HepG2 (cell line): ENCODE results near the gene TRPT1. TPM values are rescaled to one million over a fixed set of nuclear protein-coding genes. Genes with fewer than 3 reads are reported as not detected.
A peak's percentile ranks its signal among the peaks of the same experiment; 100 is the strongest.

Experiments used
- AHR ChIP-seq: IDR thresholded peaks from 2 replicates; pipeline ENCODE4 v1.6.1; 2018; ENCODE audit warnings: missing genetic modification reagents, missing compliant biosample characterization
- CREM ChIP-seq, 2 experiments: sonication (generic) in 1 of 2; formaldehyde crosslinking in 1 of 2; IDR thresholded peaks; 2 replicates each; pipeline versions ENCODE4 v1.4.0 to v1.6.1; 2016 to 2020; ENCODE audit warnings: antibody characterized with exemption in 1 of 2, mild to moderate bottlenecking in 1 of 2, missing genetic modification reagents in 1 of 2
- FOXA3 ChIP-seq: IDR thresholded peaks from 2 replicates; pipeline ENCODE4 v1.6.1; 2016; ENCODE audit warnings: missing genetic modification reagents, missing compliant biosample characterization
- GABPA ChIP-seq, 2 experiments: IDR thresholded peaks; 2 replicates each; pipeline ENCODE4 v1.6.1; 2011 to 2016; ENCODE audit warnings: low read depth in 2 of 2, low read length in 1 of 2, missing biosample characterization in 1 of 2, missing genetic modification characterization in 1 of 2
- GLI4 ChIP-seq: sonication (generic); formaldehyde crosslinking; IDR thresholded peaks from 2 replicates; pipeline ENCODE4 v1.5.1; 2020; ENCODE audit warnings: missing genetic modification reagents, mild to moderate bottlenecking, moderate library complexity, borderline replicate concordance
- KMT2A ChIP-seq: sonication (generic); formaldehyde crosslinking; IDR thresholded peaks from 2 replicates; pipeline ENCODE4 v1.4.0; 2020; ENCODE audit warnings: missing genetic modification reagents
- LRRFIP1 ChIP-seq: sonication (generic); formaldehyde crosslinking; conservative IDR thresholded peaks from 2 replicates; pipeline ENCODE4 v1.4.0; 2020; ENCODE audit warnings: missing genetic modification reagents
- MBD4 ChIP-seq: IDR thresholded peaks from 2 replicates; pipeline ENCODE4 v1.6.1; 2012; ENCODE audit warnings: low read length, inconsistent platforms, borderline replicate concordance
- MIER3 ChIP-seq: IDR thresholded peaks from 2 replicates; pipeline ENCODE4 v1.6.1; 2016; ENCODE audit warnings: missing compliant biosample characterization, borderline replicate concordance
- ZHX1 ChIP-seq: sonication (generic); formaldehyde crosslinking; IDR thresholded peaks from 2 replicates; pipeline ENCODE4 v1.8.1; 2022; ENCODE audit warnings: low read depth, mild to moderate bottlenecking, missing genetic modification reagents
- ZNF205 ChIP-seq: IDR thresholded peaks from 2 replicates; pipeline ENCODE4 v1.6.1; 2018; ENCODE audit warnings: missing biosample characterization, missing genetic modification reagents
- ZNF253 ChIP-seq: sonication (generic); formaldehyde crosslinking; IDR thresholded peaks from 2 replicates; pipeline ENCODE4 v1.8.0; 2022; ENCODE audit warnings: mild to moderate bottlenecking, missing genetic modification reagents, borderline replicate concordance
- ZNF510 ChIP-seq: sonication (generic); formaldehyde crosslinking; IDR thresholded peaks from 2 replicates; pipeline ENCODE4 v1.4.0; 2020; ENCODE audit warnings: low read depth, mild to moderate bottlenecking, missing genetic modification reagents
- ZNF562 ChIP-seq: sonication (generic); formaldehyde crosslinking; IDR thresholded peaks from 2 replicates; pipeline ENCODE4 v1.8.0; 2022; ENCODE audit warnings: missing genetic modification reagents, borderline replicate concordance
- ZNF768 ChIP-seq: sonication (generic); formaldehyde crosslinking; IDR thresholded peaks from 2 replicates; pipeline ENCODE4 v1.4.0; 2020; ENCODE audit warnings: missing genetic modification reagents
- polyA plus RNA-seq, 8 experiments: library from polyadenylated mRNA; depleted of rRNA in 3 of 8; stranded (reverse) in 7 of 8; unstranded in 1 of 8; fragments of >200 nt; fragmentation: Illumina TruSeq in 4 of 8; extraction: Trizol in 4 of 8; gene quantifications; 2 replicates each; pipeline versions ENCODE4 v1.2.1 to v1.2.3, GENCODE V29; 2011 to 2016; ENCODE audit warnings: low read depth in 4 of 8, missing spikeins in 1 of 8, mixed read lengths in 1 of 8; ENCODE audit not compliant: insufficient read depth in 1 of 8
- total RNA-seq, 5 experiments: library from RNA; depleted of rRNA; stranded (reverse); fragments of >200 nt; fragmentation: Illumina TruSeq; extraction: Trizol; gene quantifications; 2 replicates each; pipeline ENCODE4 v1.2.3, GENCODE V29; 2016; ENCODE audit warnings: low read depth in 1 of 5
- TF ChIP-seq, protein P1 (sequence below): IDR thresholded peaks from 2 replicates; pipeline ENCODE4 v1.6.1; 2012; ENCODE audit warnings: low read depth, low read length, improper control_type of control experiment

Gene TRPT1
- total and polyA plus RNA-seq, 2 of the 13 experiments (the other 11 are each of a cell fraction or from before 2014, with no cell fraction given), result 24.8 to 40.7 TPM

DNA sequence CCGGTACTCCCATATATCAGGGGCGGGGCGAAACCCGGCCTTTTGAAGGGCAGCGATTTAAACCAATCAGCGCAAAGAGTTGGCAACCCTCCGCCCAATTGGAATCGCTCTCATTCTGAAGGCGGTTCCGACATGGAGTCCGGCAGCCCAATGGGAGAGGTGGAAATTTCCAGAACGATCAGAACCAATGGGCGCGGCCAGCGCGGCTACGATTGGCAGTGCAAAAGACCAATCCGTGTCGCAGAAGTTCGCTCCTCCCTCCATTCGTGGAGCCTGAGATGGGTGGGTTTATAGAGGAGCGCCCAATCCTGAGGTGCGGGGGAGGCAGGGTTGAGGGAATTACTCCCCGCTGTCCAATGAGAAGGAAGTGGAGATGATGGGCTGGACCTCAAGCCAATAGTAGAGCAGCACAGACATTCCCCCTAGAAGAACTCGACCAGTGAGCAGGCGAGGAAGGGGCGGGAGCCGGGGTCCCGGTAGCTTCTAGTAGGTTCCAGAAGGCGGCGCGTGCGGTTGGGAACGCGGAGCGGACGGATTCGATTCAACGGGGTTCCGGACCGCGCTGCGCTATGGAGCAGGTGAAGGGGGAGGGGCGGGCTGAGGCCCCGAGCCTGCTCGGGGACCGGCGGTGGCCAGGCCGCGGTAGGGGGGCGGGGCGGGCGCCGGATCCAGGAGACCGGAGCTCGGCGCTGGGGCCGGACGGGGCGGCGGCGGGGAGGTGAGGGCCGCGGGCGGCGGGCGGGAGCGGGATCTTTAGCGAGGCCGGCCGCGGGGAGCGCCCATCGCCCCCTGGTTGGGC is 40.1 kb downstream of the TRPT1 start, which contains the start of gene STIP1 (continued):
- peak; percentile 33 for TF ChIP-seq FOXA3 (CRISPR knock-in tag)
- TF ChIP-seq LRRFIP1, result no peak
- 0 out of 2 replicates have a peak, but pooled peaks have one; percentile 59 for TF ChIP-seq AHR (CRISPR knock-in tag)
- TF ChIP-seq GLI4 (CRISPR knock-in tag), result no peak
- TF ChIP-seq ZNF768 (CRISPR knock-in tag), result 0 out of 2 replicates have a peak, but pooled peaks have one; percentile 48
- TF ChIP-seq MBD4, result no peak
- peak; percentile 42; the same call in 1 of the 2 replicates for TF ChIP-seq KMT2A (CRISPR knock-in tag)
- peak; percentile 44; the same call in 1 of the 2 replicates for TF ChIP-seq GABPA (IDR thresholded peaks at IDR 0.05; ENCODE audit: low read depth, low read length)
- TF ChIP-seq GABPA (CRISPR knock-in tag; IDR thresholded peaks at IDR 0.05; ENCODE audit: low read depth), result peak; percentile 70; the same call in 1 of the 2 replicates
- TF ChIP-seq, protein P1, sequence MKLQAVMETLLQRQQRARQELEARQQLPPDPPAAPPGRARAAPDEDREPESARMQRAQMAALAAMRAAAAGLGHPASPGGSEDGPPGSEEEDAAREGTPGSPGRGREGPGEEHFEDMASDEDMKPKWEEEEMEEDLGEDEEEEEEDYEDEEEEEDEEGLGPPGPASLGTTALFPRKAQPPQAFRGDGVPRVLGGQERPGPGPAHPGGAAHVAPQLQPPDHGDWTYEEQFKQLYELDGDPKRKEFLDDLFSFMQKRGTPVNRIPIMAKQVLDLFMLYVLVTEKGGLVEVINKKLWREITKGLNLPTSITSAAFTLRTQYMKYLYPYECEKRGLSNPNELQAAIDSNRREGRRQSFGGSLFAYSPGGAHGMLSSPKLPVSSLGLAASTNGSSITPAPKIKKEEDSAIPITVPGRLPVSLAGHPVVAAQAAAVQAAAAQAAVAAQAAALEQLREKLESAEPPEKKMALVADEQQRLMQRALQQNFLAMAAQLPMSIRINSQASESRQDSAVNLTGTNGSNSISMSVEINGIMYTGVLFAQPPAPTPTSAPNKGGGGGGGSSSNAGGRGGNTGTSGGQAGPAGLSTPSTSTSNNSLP, result no peak
- peak; percentile 79 for TF ChIP-seq ZNF205 (CRISPR knock-in tag)
- no peak for TF ChIP-seq ZNF510 (CRISPR knock-in tag)
- TF ChIP-seq ZNF253 (CRISPR knock-in tag), result peak; percentile 43; the same call in 1 of the 2 replicates
- no peak for TF ChIP-seq MIER3 (CRISPR knock-in tag)
- TF ChIP-seq ZHX1, result 0 out of 2 replicates have a peak, but pooled peaks have one; percentile 41
- TF ChIP-seq CREM (IDR thresholded peaks at IDR 0.05), result peak; percentile 87
- TF ChIP-seq CREM (CRISPR knock-in tag; IDR thresholded peaks at IDR 0.05), result no peak
- TF ChIP-seq ZNF562 (CRISPR knock-in tag), result no peak
